ENCODE data around the gene DIDO1.
"Not testable (repeated sequence)": the region's sequence is repeated elsewhere in the genome, so short reads cannot be mapped to it uniquely, and the experiment has no call there.

DIDO1 gene

GRCh38 chr20:62962891-62963613 is 36.7 kb upstream of the DIDO1 start:
- no peak for DNase-seq (ENCODE audit: low read depth)

DNA sequence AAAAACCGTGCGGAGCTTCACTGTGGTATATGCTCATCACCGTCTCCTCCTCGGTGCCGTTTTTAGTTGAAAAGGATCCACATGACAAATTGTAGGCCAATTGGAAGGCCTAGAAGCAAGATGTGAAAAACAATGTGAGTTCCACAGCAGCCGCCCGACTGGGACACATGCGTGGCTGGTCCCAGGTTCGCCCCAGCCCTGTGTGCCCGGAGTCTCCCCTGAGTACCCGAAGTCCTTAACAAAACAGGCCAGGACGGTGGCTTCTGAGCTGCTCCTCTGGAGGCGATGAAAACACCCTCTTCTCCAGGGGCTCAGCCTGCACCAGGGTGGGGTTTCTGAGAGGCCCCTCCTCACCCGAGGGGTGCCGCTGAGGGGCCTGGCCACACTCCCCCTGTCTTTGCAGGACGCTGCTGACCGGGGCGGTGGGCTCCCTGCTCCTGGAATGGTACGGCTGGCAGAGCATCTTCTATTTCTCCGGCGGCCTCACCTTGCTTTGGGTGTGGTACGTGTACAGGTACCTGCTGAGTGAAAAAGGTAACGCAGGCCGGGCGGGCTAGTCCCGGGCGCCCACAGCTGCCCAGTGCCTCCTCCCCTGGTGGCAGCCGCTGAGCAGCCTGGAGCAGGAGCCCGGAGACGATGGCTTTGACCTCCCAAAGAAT is 36.0 kb upstream of the DIDO1 start:
- DNase-seq (ENCODE audit: low read depth), result no peak

GRCh38 chr20:62961799-62962198 is 35.5 kb upstream of the DIDO1 start:
- DNase-seq (ENCODE audit: low read depth), result no peak

DNA sequence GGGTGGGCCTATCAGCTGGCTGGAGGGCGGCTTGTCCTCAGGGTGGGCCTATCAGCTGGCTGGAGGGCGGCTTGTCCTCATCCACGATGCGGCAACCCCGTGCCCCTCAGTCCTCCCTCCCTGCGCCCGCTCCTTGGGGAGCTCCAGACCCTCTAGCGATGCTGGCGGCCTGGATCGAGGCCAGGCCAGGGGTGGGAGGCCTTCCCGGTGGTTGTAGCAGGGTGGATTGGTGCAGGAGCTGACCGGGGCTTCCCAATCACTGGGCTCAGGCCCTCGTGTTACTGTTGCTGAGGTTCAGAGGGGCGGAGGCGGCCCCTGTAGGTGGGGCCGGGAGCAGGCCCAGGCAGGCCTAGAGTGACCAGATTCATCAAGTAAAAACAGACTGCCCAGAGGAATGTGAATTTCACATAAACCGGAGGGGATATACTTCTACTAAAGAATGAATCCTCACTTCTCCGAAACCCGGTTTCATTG is 35.0 kb upstream of the DIDO1 start:
- no peak for DNase-seq (ENCODE audit: low read depth)

DNA sequence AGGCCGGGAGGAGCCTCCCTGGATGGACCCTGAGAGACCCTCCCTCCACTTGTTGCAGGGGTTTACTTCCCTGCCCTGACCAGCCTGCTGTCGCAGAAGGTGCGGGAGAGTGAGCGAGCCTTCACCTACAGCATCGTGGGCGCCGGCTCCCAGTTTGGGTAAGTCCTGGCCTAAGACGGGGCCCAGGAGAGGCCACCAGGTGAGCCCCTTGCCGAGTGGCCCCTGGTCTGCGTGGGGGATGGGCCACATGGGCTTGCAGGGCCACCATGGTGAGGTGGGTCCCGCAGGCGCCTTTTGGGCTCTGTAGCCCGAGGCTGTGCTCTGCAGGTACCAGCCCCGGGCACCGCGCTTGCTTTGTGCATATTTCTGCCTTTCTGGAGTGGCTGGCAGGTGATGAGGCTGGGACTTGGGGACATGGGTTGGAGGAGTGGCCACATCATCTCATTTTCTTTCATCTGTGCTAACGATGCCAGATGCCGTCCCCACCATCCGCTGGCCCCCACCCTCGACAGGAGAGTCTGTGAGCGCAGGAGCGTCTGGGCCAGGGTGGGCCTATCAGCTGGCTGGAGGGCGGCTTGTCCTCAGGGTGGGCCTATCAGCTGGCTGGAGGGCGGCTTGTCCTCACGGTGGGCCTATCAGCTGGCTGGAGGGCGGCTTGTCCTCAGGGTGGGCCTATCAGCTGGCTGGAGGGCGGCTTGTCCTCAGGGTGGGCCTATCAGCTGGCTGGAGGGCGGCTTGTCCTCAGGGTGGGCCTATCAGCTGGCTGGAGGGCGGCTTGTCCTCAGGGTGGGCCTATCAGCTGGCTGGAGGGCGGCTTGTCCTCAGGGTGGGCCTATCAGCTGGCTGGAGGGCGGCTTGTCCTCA is 34.4 kb upstream of the DIDO1 start:
- DNase-seq (ENCODE audit: low read depth), result not testable (repeated sequence)

DNA sequence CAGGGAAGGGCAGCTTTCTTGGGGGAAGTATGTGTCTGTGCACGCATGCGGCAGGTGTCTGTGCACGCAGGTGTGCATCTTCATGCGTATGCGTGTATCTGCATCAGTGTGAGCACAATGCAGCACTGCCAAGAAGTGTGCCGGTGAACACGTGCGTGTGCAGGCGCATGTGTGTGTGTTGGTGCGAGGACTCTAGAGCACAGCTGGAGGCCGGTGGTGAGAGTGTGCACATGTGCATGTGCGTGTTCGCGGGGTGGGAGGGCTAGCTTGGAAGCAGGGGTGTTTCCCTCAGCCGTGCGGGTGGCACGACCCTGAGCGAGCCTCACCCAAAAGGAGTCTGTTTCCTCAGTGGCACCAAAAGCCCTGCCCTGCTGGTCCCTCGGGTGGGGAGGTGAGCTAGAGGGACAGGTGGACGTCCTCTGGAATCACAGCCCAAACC is 33.7 kb upstream of the DIDO1 start:
- DNase-seq (ENCODE audit: low read depth), result no peak

DNA sequence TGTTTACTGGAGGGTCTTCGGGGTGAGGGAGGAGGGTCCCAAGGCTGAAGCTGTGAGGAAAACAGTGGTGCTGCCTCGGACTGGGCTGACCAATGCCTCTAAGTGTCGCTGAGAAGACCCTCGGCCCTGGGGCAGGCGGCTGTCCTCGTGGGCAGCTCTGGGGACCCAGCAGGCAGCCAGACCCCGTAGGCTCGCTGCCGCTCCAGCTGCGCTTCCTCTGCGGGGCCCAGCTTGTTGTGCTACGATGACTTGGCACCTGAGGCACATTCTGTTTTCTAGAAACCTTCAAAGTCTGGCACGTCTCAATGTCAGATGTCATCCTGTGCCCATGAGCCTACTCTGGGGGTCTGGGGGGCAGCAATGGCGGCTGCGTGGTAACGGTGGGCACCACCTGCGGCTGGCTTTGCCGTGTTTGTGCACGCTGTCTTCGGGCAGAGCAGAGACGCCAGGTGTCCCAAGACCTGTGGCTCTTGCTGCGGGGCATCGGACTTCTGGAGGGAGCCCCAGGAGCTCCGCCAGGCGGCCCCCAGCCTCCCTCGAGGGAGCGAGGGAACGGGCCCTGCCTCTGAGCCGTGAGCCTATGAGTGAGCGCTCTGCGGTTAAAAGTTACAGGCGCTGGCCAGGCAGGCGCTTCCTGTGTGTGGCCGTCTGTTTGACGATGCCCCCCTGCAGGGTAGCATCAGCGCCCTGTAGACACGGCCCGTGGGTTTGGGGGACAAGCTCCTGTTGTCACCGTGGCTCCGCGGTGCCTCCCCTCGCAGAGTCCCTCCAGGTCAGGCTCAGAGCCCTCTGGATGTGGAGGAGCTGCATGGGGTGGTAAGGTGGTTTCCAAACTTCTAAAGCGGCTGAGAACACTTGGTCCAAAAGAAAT is 33.0 kb upstream of the DIDO1 start:
- DNase-seq (ENCODE audit: low read depth), result no peak

- DNase-seq (ENCODE audit: low read depth), result no peak
Observed at GRCh38 chr20:62958388-62959100, 32.2 kb upstream of the DIDO1 start.

- no peak for DNase-seq (ENCODE audit: low read depth)
Observed at GRCh38 chr20:62957136-62958117, 31.1 kb upstream of the DIDO1 start.

GRCh38 chr20:62956387-62957135 is 30.3 kb upstream of the DIDO1 start:
- DNase-seq (ENCODE audit: low read depth), result no peak

- no peak for DNase-seq (ENCODE audit: low read depth)
Observed at GRCh38 chr20:62955519-62956386, 29.4 kb upstream of the DIDO1 start.

DNA sequence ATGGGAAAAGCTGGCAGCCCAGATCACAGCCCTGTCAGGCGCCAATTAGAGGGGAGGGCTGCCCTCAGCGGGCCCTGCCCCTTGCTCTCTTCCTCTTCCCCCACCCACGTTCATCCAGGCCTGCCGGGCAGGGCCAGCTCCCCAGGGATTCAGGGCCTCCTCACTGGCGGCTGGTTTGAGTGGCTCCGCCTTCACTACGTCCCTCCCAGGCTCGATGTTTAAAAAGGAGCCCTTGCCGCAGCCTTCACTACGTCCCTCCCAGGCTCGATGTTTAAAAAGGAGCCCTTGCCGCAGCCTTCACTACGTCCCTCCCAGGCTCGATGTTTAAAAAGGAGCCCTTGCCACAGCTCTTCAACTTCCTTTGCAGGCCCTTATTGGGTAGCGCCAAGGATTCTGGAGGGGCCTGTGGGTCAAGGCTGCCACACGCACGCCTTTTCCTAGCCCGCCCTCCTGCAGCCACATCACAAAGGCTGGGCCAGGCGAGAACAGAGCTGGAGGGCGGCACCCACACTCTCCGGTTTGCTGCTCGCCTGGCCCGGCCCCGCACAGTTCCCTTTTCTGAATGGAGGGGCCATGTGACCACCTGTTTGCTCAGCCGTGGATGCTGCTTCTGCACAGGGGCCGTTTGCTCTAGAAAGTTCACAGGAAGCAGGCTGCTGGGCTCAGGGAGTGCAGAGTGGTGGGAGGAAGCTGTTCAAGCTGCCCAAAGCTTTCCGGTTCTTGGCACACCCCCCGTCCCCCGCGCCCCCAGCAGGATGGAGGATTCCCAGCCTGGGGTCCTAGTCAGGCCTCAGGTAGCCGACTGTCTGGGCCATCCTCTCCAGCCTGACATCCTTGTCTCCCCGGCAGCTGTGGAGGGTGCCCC is 27.8 kb upstream of the DIDO1 start:
- peak; percentile 79 for DNase-seq (ENCODE audit: low read depth)

DNA sequence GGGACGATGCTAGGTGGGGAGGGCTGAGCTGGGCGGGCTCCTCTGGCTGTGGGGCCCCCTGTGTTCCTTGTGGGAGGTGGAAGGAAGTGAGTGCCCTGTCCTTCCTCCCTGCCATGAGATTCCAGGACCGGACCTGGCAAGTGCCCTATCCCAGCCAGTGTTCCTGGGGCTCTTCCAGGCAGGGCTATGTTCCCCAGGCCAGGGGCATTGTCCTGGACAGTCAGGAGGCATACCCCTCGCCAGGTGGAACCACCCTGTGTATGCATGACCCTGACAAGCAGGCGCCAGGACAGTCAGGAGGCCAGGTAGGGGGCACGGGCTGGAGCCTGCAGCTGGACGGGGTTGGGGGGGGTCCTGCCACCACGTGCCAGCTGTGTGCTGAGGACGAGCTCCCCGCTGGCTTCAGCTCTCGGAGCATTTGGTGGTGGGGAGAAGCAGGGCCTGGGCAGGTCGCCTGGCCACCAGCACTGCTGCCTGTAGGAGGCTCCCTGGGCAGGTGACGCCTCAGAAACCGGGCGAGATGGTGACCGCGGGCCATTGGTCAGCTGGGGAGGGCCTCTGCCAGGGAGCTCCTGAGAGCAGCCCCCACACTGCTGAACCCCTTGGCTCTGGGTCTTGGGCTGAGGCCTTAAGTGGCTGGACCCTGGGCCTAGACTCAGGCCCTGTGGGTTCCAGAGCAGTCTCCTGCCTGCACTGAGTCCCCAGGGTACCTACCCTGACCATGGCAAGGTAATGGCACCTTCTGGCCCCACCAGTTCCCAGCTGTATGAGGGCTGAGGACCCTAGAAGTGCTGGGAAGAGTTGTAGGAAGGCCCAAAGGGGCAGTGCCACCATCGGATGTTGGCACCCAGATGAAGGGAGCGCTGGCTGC is 26.9 kb upstream of the DIDO1 start:
- DNase-seq (ENCODE audit: low read depth), result no peak

GRCh38 chr20:62952373-62952967 is 26.2 kb upstream of the DIDO1 start, which contains the start of gene SLC17A9:
TSS of gene SLC17A9 (plus strand) at chr20:62952709. CDS start at chr20:62952831, 122 bp downstream.
- DNase-seq (ENCODE audit: low read depth), result peak; percentile 31

DNA sequence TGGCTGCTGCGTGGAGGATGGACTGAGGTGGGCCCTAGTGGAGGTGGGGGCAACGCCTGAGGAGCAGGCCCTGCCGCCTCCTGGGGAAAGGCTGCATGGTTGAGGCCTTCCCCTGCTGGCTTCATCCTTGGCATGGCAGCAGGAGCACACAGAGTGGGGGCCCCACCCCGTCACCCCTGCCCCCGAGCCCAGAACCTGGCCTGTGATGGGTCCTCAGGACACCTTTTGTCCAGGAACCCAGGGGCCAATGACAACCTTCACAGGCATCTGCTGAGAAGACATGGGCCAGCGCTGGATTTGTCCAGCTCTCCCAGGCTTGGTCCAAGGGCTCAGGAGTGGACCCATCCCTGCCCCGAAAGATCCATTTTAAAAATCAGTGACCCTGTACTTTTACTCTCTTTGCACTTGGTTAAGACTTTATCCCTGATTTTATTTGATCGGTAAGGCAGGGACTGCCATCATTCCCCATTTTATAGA is 25.6 kb upstream of the DIDO1 start:
- DNase-seq (ENCODE audit: low read depth), result no peak
